Lower leg skin (tissue), 4 donors: ENCODE results near the gene FHAD1. TPM values are rescaled to one million over a fixed set of nuclear protein-coding genes. Genes with fewer than 3 reads are reported as not detected.

Experiments used
- DNase-seq, 2 donors: peaks; one replicate each; pipeline ENCODE4 v3.0.0-alpha.2; 2019; ENCODE audit warnings: low spot score in 2 of 2
- H3K4me3 ChIP-seq: fragments of 200-600 bp; sonication (generic); 2 replicates; pipeline ENCODE4 v1.5.1; 2017; ENCODE audit warnings: mild to moderate bottlenecking, low read depth; ENCODE audit not compliant: poor library complexity, severe bottlenecking
- POLR2A ChIP-seq, 2 donors: fragments of 450-650 bp; IDR thresholded peaks; one replicate each; pipeline ENCODE4 v1.6.1; 2016 to 2017; ENCODE audit warnings: antibody characterized with exemption in 2 of 2, mild to moderate bottlenecking in 1 of 2, moderate library complexity in 1 of 2
- WGBS, 2 donors: methylation state at CpG; one replicate each; pipeline ENCODE4 v1.1.5; 2018; 5-methylcytosine and 5-hydroxymethylcytosine counted together
- intact Hi-C: fragments of 100-400 bp; cut with DNase I; formaldehyde crosslinking; loops from one replicate; pipeline ENCODE4 v1.15.0; 2023; ENCODE audit warnings: low total_unique reads
- total RNA-seq, 4 donors: library from RNA; depleted of rRNA; stranded (reverse); fragments of >200 nt; gene quantifications; one replicate each; pipeline ENCODE4 v1.1.0, GENCODE V29; 2016
- TF ChIP-seq, protein P1 (sequence below), 3 donors: fragments of 450-650 bp; IDR thresholded peaks; one replicate each; pipeline ENCODE4 v1.5.1; 2016; ENCODE audit warnings: antibody characterized with exemption in 3 of 3, mild to moderate bottlenecking in 3 of 3, moderate library complexity in 2 of 3

The FHAD1 gene
- total RNA-seq, 4 donors from 2014 or later, result 0.52 to 2.0 TPM; not detected in 2

DNA sequence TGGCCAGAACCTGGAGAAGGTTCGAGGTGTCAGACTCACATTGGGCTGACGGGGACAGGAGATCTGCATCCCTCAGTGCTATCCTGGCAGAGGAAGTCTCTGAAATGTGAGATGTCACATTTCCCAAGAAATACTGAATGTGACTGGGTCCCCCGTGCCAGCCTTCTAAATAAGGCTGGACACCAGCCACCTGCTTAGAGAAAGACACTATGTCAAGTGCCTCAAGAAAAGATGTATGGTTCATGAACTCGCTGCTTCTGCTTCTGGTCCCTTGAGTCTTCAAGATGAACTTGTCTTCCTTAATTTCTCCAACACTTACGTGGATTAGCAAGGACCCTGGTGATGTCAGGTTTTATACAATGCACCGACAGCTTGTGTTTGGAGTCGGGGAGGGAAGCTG, 42.1 kb upstream of the FHAD1 start:
- no peak for DNase-seq
- intact Hi-C loops, result no loop called here
- H3K4me3 ChIP-seq, result no peak overlapping the region

DNA sequence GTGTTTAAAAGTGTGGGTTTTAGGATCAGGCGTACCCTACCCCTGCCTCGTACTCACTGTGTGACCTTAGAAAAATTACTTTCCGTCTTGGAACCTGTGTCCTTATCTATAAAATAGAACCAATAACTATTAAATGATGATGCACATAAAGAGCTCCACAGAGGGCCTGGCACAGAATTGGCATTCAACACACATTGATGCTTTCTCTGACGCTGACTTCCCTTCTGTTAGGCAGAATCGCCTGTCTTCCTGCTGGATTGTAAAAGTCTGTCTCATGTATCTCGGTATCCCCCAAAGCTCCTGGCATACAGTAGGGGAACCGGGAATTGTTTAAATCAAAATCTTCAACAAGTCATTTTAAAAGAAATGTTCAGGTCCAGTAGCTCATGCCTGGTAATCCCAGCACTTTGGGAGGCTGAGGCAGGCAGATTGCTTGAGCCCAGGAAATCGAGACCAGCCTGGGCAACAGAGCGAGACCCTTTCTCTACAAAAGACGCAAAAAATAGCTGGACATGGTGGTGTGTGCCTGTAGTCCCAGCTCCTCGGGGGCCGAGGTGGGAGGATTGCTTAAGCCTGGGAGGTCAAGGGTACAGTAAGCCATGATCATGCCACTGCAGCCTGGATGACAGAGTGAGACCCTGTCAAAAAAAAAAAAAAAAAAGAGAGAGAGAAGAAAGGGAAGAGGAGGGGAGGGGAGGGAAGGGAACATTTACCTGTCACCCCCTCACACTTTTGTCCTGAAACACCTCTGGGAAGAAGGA, 41.3 kb upstream of the FHAD1 start:
- DNase-seq, result no peak
- intact Hi-C loops, result no loop called here
- 90 to 95% methylated on average over 12 of the region's 12 CpGs for WGBS, 2 donors
- H3K4me3 ChIP-seq, result no peak overlapping the region
- no peak for TF ChIP-seq POLR2A (IDR thresholded peaks at IDR 0.05)
- TF ChIP-seq, protein P1, sequence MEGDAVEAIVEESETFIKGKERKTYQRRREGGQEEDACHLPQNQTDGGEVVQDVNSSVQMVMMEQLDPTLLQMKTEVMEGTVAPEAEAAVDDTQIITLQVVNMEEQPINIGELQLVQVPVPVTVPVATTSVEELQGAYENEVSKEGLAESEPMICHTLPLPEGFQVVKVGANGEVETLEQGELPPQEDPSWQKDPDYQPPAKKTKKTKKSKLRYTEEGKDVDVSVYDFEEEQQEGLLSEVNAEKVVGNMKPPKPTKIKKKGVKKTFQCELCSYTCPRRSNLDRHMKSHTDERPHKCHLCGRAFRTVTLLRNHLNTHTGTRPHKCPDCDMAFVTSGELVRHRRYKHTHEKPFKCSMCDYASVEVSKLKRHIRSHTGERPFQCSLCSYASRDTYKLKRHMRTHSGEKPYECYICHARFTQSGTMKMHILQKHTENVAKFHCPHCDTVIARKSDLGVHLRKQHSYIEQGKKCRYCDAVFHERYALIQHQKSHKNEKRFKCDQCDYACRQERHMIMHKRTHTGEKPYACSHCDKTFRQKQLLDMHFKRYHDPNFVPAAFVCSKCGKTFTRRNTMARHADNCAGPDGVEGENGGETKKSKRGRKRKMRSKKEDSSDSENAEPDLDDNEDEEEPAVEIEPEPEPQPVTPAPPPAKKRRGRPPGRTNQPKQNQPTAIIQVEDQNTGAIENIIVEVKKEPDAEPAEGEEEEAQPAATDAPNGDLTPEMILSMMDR (IDR thresholded peaks at IDR 0.05), result no peak

More for the DNA sequence above, 42.1 kb upstream of the FHAD1 start:
- WGBS, 2 donors, result 85 to 90% methylated on average over 5 to 7 of the region's 7 CpGs
- TF ChIP-seq, protein P1 (IDR thresholded peaks at IDR 0.05), result no peak
- TF ChIP-seq POLR2A (IDR thresholded peaks at IDR 0.05), result no peak

DNA sequence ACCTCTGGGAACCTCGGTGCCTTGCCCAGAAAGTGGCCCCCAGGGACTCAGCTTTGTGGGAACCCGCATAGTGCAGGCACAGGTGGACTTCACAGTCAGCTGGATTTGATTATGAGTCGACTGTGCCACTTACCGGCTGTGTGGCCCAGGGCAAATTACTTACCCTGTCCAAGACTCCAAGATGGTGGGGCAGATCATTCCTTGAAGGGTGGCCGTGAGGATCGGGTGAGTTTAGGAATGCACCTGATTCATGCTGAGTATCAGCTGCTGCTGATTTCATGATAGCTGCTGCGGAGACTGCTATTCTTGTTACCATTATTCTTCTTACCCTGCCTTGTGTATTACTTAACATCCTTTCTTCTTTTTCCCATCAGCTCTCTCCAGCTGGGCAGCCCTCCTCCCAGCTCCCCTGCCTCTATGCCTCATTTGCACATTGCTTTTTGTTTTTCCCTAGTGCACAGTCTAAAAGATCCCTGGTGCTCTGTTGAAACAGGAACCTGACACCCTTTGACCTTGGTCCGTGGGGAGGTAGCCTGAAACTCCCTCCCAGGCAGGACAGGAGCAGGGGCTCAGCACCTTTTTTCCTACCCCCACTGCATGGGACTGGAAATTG, 40.5 kb upstream of the FHAD1 start:
- TF ChIP-seq POLR2A (IDR thresholded peaks at IDR 0.05), result no peak
- TF ChIP-seq, protein P1 (IDR thresholded peaks at IDR 0.05), result no peak
- 42 to 49% methylated on average over 8 of the region's 8 CpGs for whole genome bisulfite sequencing, 2 donors
- H3K4me3 ChIP-seq, result no peak overlapping the region
- intact Hi-C loops, result no loop called here
- DNase-seq, result no peak

DNA sequence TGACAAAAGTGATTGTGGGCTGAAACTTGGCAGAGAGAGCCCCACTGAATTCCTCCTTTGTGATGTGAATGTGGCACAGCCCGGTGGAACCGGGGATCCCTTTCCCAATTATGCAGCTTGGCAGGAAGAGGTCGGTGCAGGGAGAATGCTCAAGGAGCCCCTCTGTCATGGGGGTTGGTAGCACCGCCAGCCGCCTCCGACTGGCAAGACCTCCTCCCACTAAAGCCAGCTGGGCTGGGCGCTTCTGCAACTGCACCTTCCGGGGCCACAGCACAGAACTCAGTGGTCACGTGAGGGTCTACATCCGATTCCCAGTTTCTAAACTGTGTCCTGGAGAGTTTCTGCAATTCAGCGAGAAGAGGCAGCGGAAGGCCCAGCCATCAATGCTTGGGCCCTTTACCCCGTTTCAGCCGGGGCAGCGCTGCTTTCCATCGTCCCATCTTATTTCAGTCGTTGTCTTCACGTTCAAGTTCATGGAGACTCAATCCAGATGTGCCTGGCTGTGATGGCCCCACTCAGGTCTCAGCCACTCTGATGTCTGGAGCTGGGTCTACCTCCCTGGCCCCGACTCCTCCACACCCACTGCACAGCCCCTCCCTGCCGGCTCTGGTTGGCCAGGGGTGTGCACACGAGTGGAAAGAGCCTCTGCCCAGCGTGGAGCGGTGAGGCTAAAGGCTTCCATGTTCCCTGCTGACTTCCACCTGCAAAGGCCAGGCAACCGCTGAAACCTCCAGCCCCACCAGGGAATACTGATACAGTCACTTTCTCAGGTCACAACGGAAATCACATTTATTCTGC, 39.8 kb upstream of the FHAD1 start:
- intact Hi-C loops, result no loop called here
- 73 to 77% methylated on average over 18 to 25 of the region's 25 CpGs for WGBS, 2 donors
- no peak overlapping the region for H3K4me3 ChIP-seq
- TF ChIP-seq, protein P1 (IDR thresholded peaks at IDR 0.05), result no peak
- TF ChIP-seq POLR2A (IDR thresholded peaks at IDR 0.05), result no peak
- DNase-seq, result no peak

DNA sequence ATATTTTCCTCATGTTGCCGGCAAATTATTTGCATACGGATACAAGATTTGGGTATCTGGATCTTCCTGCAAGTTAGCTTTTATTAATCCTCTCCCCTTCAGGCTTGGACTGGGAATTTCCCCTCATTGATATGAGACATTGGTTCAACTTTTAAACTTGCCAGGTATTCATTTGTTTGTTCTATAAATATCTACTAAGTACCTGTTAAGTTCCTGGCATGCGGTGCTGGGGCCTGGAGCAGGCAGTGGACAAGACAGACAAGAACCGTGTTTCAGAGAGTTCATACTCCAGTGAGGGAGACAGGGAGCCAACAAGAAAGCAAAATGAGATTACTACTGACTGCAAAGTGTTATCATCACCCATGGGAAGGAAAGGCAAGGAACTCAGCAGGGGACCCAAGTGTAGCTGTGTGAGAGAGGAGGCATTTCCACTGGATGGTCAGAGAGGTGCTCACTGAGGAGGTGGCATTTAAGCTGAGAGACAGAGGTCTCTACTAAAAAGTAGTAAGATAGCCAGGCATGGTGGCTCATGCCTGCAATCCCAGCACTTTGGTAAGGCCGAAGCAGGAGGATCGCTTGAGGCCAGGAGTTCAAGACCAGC, 39.1 kb upstream of the FHAD1 start:
- H3K4me3 ChIP-seq, result no peak overlapping the region
- WGBS, 2 donors, result 71 to 81% methylated on average over 6 of the region's 6 CpGs
- intact Hi-C loops, result no loop called here
- no peak for DNase-seq
- no peak for TF ChIP-seq POLR2A (IDR thresholded peaks at IDR 0.05)
- TF ChIP-seq, protein P1 (IDR thresholded peaks at IDR 0.05), result no peak
